HepG2 (cell line): Measurements from ENCODE around the gene SRGAP3. TPM values are rescaled to one million over a fixed set of nuclear protein-coding genes. Genes with fewer than 3 reads are reported as not detected.

Experiments
- ARNTL ChIP-seq: sonication (generic); formaldehyde crosslinking; IDR thresholded peaks from 2 replicates; pipeline ENCODE4 v1.4.0; 2020; ENCODE audit warnings: mild to moderate bottlenecking, missing genetic modification reagents
- CBFB ChIP-seq: sonication (generic); formaldehyde crosslinking; IDR thresholded peaks from 2 replicates; pipeline ENCODE4 v1.4.0; 2020; ENCODE audit warnings: missing genetic modification reagents
- DR1 ChIP-seq: sonication (generic); formaldehyde crosslinking; IDR thresholded peaks from 2 replicates; pipeline ENCODE4 v1.8.0; 2021; ENCODE audit warnings: mild to moderate bottlenecking, missing genetic modification reagents, inconsistent platforms
- ETV6 ChIP-seq: sonication (generic); formaldehyde crosslinking; conservative IDR thresholded peaks from 2 replicates; pipeline ENCODE4 v1.4.0; 2020; ENCODE audit warnings: missing genetic modification reagents
- KLF12 ChIP-seq: sonication (generic); formaldehyde crosslinking; IDR thresholded peaks from 2 replicates; pipeline ENCODE4 v1.4.0; 2020; ENCODE audit warnings: missing genetic modification reagents, borderline replicate concordance
- NCOA5 ChIP-seq: sonication (generic); formaldehyde crosslinking; IDR thresholded peaks from 2 replicates; pipeline ENCODE4 v1.4.0; 2020; ENCODE audit warnings: missing genetic modification reagents
- NFAT5 ChIP-seq: sonication (generic); formaldehyde crosslinking; IDR thresholded peaks from 2 replicates; pipeline ENCODE4 v1.4.0; 2020; ENCODE audit warnings: missing genetic modification reagents
- NRL ChIP-seq: sonication (generic); formaldehyde crosslinking; IDR thresholded peaks from 2 replicates; pipeline ENCODE4 v1.5.0; 2020; ENCODE audit warnings: missing genetic modification reagents, mild to moderate bottlenecking, moderate library complexity, borderline replicate concordance
- PAXIP1 ChIP-seq: sonication (generic); formaldehyde crosslinking; conservative IDR thresholded peaks from 2 replicates; pipeline ENCODE4 v1.4.0; 2020; ENCODE audit warnings: mild to moderate bottlenecking, missing genetic modification reagents, moderate library complexity
- PHF21A ChIP-seq: sonication (generic); formaldehyde crosslinking; IDR thresholded peaks from 2 replicates; pipeline ENCODE4 v1.5.0; 2020; ENCODE audit warnings: mild to moderate bottlenecking, missing genetic modification reagents
- POGK ChIP-seq: sonication (generic); formaldehyde crosslinking; conservative IDR thresholded peaks from 2 replicates; pipeline ENCODE4 v1.8.0; 2022; ENCODE audit warnings: mild to moderate bottlenecking, moderate library complexity, missing genetic modification reagents
- RFXAP ChIP-seq: sonication (generic); formaldehyde crosslinking; IDR thresholded peaks from 2 replicates; pipeline ENCODE4 v1.4.0; 2020; ENCODE audit warnings: missing genetic modification reagents, borderline replicate concordance
- RORA ChIP-seq: sonication (generic); formaldehyde crosslinking; IDR thresholded peaks from 2 replicates; pipeline ENCODE4 v1.5.0; 2020; ENCODE audit warnings: mild to moderate bottlenecking, missing genetic modification reagents, moderate library complexity
- THAP7 ChIP-seq: sonication (generic); formaldehyde crosslinking; IDR thresholded peaks from 2 replicates; pipeline ENCODE4 v1.8.1; 2023; ENCODE audit warnings: mild to moderate bottlenecking, missing genetic modification reagents
- TRIM24 ChIP-seq: sonication (generic); formaldehyde crosslinking; IDR thresholded peaks from 2 replicates; pipeline ENCODE4 v1.8.0; 2022; ENCODE audit warnings: mild to moderate bottlenecking, missing genetic modification reagents
- ZNF10 ChIP-seq: sonication (generic); formaldehyde crosslinking; IDR thresholded peaks from 2 replicates; pipeline ENCODE4 v1.4.0; 2020; ENCODE audit warnings: mild to moderate bottlenecking, low read depth, missing genetic modification reagents, borderline replicate concordance
- ZNF598 ChIP-seq: sonication (generic); formaldehyde crosslinking; IDR thresholded peaks from 2 replicates; pipeline ENCODE4 v1.5.1; 2020; ENCODE audit warnings: mild to moderate bottlenecking, missing genetic modification reagents, borderline replicate concordance
- ZNF660 ChIP-seq: sonication (generic); formaldehyde crosslinking; IDR thresholded peaks from 2 replicates; pipeline ENCODE4 v1.5.1; 2020; ENCODE audit warnings: mild to moderate bottlenecking, low read depth, missing genetic modification reagents, borderline replicate concordance
- ZNF761 ChIP-seq: sonication (generic); formaldehyde crosslinking; conservative IDR thresholded peaks from 2 replicates; pipeline ENCODE4 v1.4.0; 2020; ENCODE audit warnings: mild to moderate bottlenecking, missing genetic modification reagents
- polyA plus RNA-seq, 8 experiments: library from polyadenylated mRNA; depleted of rRNA in 3 of 8; stranded (reverse) in 7 of 8; unstranded in 1 of 8; fragments of >200 nt; fragmentation: Illumina TruSeq in 4 of 8; extraction: Trizol in 4 of 8; gene quantifications; 2 replicates each; pipeline versions ENCODE4 v1.2.1 to v1.2.3, GENCODE V29; 2011 to 2016; ENCODE audit warnings: low read depth in 4 of 8, missing spikeins in 1 of 8, mixed read lengths in 1 of 8; ENCODE audit not compliant: insufficient read depth in 1 of 8
- total RNA-seq, 5 experiments: library from RNA; depleted of rRNA; stranded (reverse); fragments of >200 nt; fragmentation: Illumina TruSeq; extraction: Trizol; gene quantifications; 2 replicates each; pipeline ENCODE4 v1.2.3, GENCODE V29; 2016; ENCODE audit warnings: low read depth in 1 of 5

Gene SRGAP3
- total and polyA plus RNA-seq, 2 of the 13 experiments (the other 11 are each of a cell fraction or from before 2014, with no cell fraction given), result 1.2 to 1.4 TPM

- TF ChIP-seq PAXIP1, result peak; percentile 55
- 0 out of 2 replicates have a peak, but pooled peaks have one; percentile 46 for TF ChIP-seq PHF21A (CRISPR knock-in tag)
- TF ChIP-seq THAP7 (CRISPR knock-in tag), result no peak
- TF ChIP-seq ZNF660 (CRISPR knock-in tag), result no peak
- TF ChIP-seq NRL (CRISPR knock-in tag), result 0 out of 2 replicates have a peak, but pooled peaks have one; percentile 44
- no peak for TF ChIP-seq NCOA5 (CRISPR knock-in tag)
- 0 out of 2 replicates have a peak, but pooled peaks have one; percentile 16 for TF ChIP-seq KLF12 (CRISPR knock-in tag)
- TF ChIP-seq RORA, result no peak
- no peak for TF ChIP-seq ETV6 (CRISPR knock-in tag)
- no peak for TF ChIP-seq RFXAP (CRISPR knock-in tag)
- peak; percentile 66; the same call in 1 of the 2 replicates for TF ChIP-seq ZNF761 (CRISPR knock-in tag)
- no peak for TF ChIP-seq POGK (CRISPR knock-in tag)
- no peak for TF ChIP-seq NFAT5
- TF ChIP-seq ZNF598, result peak; percentile 57; the same call in 1 of the 2 replicates
- TF ChIP-seq ARNTL (CRISPR knock-in tag), result peak; percentile 75; the same call in 1 of the 2 replicates
- TF ChIP-seq DR1 (CRISPR knock-in tag), result no peak
- TF ChIP-seq ZNF10 (CRISPR knock-in tag), result no peak
- no peak for TF ChIP-seq CBFB
- 0 out of 2 replicates have a peak, but pooled peaks have one; percentile 47 for TF ChIP-seq TRIM24 (CRISPR knock-in tag)
Measured at GRCh38 chr3:8980756-8981257, 268.6 kb downstream of the SRGAP3 start (continued).
